ENCODE measurements around the gene ERCC6L2.

GRCh38 chr9:95841377-95841776 is 34.1 kb upstream of the ERCC6L2 start:
- TF ChIP-seq POLR2A (IDR thresholded peaks at IDR 0.05) (no peak), CTCF (IDR thresholded peaks at IDR 0.05) (no peak)

Measured in Peyer's patch (tissue), 4 donors.